LHCN-M2 (cell line): ENCODE results near the gene CNNM3. TPM values are rescaled to one million over a fixed set of nuclear protein-coding genes. Genes with fewer than 3 reads are reported as not detected.
"Not testable (repeated sequence)": the region's sequence is repeated elsewhere in the genome, so short reads cannot be mapped to it uniquely, and the experiment has no call there.

ENCODE experiments used
- DNase-seq: peaks from one replicate; pipeline ENCODE4 v3.0.0-alpha.2; 2012; ENCODE audit warnings: low read depth
- total RNA-seq: library from RNA; depleted of rRNA; stranded (reverse); fragments of >200 nt; gene quantifications from 2 replicates; pipeline ENCODE4 v1.2.3, GENCODE V29; 2014

CNNM3 gene
- total RNA-seq, 1 experiment from 2014 or later: 3.4 TPM

- DNase-seq: no peak
Observed at GRCh38 chr2:96798733-96799622, 17.1 kb upstream of the CNNM3 start.

DNA sequence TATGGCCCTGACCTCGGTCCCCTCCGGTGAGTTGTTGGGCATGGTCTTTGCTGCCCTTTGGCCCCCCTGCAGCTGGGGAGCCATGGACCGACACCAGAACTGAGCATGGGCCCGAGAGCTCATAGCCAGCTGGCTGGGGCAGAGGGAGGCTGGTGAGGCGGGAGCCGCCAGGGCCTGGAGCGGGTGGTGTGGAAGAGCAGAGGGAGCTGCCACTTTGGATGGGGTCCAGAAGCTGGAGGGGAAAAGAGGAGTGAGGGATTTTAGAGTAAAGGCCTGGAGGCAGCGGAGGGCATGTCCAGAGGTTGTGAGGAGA, 16.5 kb upstream of the CNNM3 start:
- no peak for DNase-seq

- DNase-seq: no peak
Observed at GRCh38 chr2:96800061-96801004, 15.7 kb upstream of the CNNM3 start.

DNA sequence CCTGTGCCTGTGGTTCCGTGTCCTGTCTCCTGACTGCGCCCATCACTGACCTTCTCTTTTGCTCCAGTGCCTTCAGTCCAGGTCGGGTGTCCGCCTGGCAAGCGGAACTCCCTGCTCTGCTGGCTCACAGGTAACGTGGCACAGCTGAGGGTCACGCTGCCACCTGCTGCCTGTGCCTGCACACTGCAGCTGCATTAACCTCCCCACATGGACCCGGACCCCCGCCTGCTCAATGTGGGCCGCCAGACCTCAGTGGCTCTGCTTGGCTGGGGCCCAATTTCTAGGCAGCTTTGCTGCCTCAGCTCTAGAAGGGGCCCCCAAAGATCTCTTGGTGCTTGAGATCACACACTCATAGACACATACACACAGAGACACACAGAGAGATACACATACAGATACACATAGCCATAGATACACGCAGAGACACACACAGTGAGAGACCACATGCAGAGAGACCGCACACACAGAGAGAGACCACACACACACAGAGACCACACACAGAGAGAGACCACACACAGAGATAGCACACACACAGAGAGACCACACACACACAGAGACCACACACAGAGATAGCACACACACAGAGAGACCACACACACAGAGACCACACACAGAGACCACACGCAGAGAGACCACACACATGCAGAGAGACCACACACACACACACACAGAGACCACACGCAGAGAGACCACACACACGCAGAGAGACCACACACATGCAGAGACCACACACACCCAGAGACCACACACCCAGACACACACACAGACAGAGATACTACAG, 14.9 kb upstream of the CNNM3 start:
- DNase-seq: peak; percentile 12

DNA sequence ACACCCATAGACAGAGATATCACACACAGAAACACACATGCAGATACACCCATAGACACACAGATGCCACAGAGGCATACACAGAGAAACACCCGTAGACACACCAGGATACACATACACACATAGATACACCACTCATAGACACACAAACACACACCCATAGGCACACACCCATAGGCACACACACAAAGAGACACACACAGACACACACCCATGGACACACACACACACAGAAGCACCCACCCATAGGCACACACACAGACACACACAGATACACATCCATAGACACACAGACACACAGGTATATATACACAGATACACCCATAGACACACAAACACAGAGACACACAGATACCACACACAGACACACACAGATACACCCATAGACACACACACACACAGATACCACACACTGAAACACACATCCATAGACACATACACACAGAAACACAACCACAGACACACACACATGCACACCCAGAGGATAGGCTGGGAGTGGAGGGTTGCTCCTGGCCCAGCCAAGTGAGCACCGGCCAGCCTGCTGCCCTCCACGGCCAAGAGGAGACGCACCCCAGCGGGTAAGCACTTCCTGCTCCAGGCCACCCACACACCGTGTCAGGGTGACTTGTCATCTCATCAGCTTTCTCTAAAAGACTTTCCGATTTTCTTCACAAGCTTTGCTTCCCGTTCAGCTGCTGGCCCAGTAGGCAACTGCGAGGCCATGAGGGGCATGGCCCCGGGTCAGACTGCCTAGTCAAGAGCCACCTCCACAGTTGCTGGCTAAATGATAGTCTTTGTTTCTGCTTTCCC, 14.1 kb upstream of the CNNM3 start:
- DNase-seq: no peak

DNA sequence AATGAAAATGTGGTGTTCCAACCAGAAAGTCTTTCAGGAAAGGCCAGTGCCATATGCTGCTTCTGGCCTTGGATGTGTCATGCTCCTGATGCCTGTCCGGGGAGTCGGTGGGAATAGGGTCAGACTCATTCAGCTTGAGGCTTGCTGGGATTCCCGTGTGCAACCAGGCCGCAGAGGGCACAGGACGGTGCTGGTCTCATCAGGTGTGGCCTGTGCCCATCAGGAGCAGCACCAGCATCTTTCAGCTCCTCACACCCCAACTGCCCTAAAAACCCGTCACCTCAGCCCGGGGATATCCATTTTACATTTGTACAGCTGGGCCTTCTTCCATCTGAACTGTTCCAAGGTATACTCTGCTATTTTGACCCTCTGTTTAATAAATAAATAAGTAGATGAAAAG, 13.3 kb upstream of the CNNM3 start:
- no peak for DNase-seq

DNA sequence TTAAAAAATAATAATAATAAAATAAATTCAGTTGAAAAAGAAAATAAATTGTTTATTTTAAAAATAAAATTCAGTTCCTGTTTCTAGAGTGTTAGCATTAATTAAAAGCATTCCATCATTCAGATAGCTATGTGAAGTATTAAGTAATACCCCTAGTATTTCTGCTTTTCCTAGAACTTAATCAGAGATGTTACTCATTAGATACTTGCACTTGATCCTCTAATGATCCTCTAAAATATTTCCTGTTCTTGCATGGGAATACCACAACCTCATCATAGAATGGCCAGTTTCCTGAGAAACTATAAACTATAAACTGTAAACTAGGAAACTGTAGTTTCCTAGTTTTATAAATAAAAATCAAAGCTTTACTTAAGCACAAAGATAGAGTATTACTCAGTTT, 11.1 kb upstream of the CNNM3 start:
- DNase-seq: no peak

GRCh38 chr2:96805946-96806345, 10.1 kb upstream of the CNNM3 start:
- DNase-seq: not testable (repeated sequence)

- no peak for DNase-seq
Observed at GRCh38 chr2:96806468-96807126, 9.5 kb upstream of the CNNM3 start.

DNA sequence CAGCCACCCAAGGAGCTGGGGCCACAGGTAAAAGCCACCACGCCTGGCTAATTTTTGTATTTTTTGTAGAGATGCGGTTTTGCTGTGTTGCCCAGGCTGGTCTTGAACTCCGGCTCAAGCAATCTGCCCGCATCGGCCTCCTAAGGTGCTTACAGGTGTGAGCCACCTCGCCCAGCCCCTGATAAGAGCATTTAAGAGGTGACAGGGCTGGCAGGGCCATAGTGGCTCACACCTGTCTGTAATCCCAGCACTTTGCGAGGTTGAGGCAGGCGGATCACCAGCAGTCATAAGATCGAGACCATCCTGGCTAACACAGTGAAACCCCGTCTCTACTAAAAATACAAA, 9.0 kb upstream of the CNNM3 start:
- no peak for DNase-seq

- no peak for DNase-seq
Observed at GRCh38 chr2:96808176-96808837, 7.8 kb upstream of the CNNM3 start.

DNA sequence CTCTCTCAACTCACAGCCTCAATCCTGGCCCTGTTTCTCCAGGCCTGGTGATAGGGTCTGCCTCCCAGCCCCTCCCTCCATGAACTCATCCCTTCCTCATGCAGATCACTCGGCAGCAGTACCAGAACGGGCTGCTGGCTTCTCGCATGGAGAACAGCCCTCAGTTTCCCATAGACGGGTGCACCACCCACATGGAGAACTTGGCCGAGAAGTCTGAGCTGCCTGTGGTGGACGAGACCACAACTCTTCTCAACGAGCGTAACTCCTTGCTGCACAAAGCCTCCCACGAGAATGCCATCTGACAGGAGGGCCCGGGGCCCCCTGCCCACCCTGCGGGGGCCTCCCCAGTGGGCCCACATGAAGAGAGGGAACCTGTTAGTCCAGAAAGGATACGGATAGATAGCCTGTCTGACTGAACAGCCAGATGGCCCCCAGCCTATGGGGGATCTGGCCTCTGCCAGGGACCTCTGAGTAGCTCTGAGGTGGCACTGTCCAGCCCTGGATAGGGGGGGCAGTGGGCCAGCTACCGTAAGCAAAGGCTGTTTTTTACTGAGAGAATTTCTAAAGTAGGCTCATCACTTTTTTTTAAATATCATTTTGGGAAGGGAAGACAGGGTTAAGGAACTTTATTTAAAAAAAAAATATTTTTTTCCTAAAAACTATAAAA, 6.7 kb upstream of the CNNM3 start:
- no peak for DNase-seq

GRCh38 chr2:96809951-96810782, 5.9 kb upstream of the CNNM3 start:
- DNase-seq: no peak

GRCh38 chr2:96810783-96811192, 5.3 kb upstream of the CNNM3 start:
- DNase-seq: no peak

GRCh38 chr2:96811917-96812316, 4.2 kb upstream of the CNNM3 start:
- DNase-seq: peak; percentile 64

- no peak for DNase-seq
Observed at GRCh38 chr2:96813656-96814055, 2.4 kb upstream of the CNNM3 start.

GRCh38 chr2:96815326-96816126, 542 bp upstream of the CNNM3 start:
- peak; percentile 29 for DNase-seq
